Measurements from ENCODE around the gene PAN2.

GRCh38 chr12:56307221-56307965, 26.4 kb downstream of the PAN2 start:
- TF ChIP-seq TAF1 (IDR thresholded peaks at IDR 0.05; ENCODE audit: low read depth) (no peak), RAD21 (IDR thresholded peaks at IDR 0.05; ENCODE audit: low read depth) (no peak)

Measured in Ishikawa (cell line).